ENCODE data around the gene MUSTN1. TPM values are rescaled to one million over a fixed set of nuclear protein-coding genes. Genes with fewer than 3 reads are reported as not detected.

The MUSTN1 gene
- polyA plus RNA-seq, 2 of the 4 experiments (the other 2 are of a cell fraction): not detected

- no peak for FAIRE-seq
These were observed 9.6 kb upstream of the MUSTN1 start for GRCh38 chr3:52844290-52844975.

GRCh38 chr3:52843881-52844280 lies 9.1 kb upstream of the MUSTN1 start:
- Histone ChIP-seq H3K4me2 (no peak overlapping the region), H3K4me1 (no peaks in the 10 kb centered on the region), H3K27ac (no peak overlapping the region), H3K9me3 (no peaks in the 10 kb centered on the region), H3K4me3 (no peak overlapping the region)
- TF ChIP-seq HOXA7 (CRISPR knock-in tag; IDR thresholded peaks at IDR 0.05) (no peak), POLR2A (IDR thresholded peaks at IDR 0.05; ENCODE audit: low read length) (no peak), JUN (IDR thresholded peaks at IDR 0.05) (no peak), CTCF (IDR thresholded peaks at IDR 0.05) (no peak), ZNF302 (CRISPR knock-in tag; IDR thresholded peaks at IDR 0.05) (no peak)
- FAIRE-seq: no peak
- ATAC-seq: no peak
- 75% methylated on average over 2 of the region's 2 CpGs for WGBS (ENCODE audit: missing lambda C conversion rate)
- POLR2A ChIA-PET: no interaction called here
- no peak for DNase-seq (ENCODE audit: low read depth in 1 of 2, low spot score in 1 of 2)
- CTCF ChIA-PET: interaction anchor here (1.6 kb wide), 1 partner anchor 229 kb away, joined by 3 read pairs; no protein-coding TSS in a partner anchor

More at GRCh38 chr3:52844290-52844975, 9.6 kb upstream of the MUSTN1 start:
- ATAC-seq (no peak), DNase-seq (ENCODE audit: low read depth in 1 of 2, low spot score in 1 of 2) (no peak)
- no peaks in the 10 kb centered on the region for H3K9me3 ChIP-seq
- ChIA-PET CTCF (interaction anchor here (0.6 to 1.6 kb wide), 2 partner anchors 86 to 229 kb away, joined by 3 read pairs; no protein-coding TSS in a partner anchor), POLR2A (no interaction called here)
- TF ChIP-seq HOXB5 (CRISPR knock-in tag; IDR thresholded peaks at IDR 0.05) (no peak), POLR2AphosphoS2 (conservative IDR thresholded peaks at IDR 0.05; ENCODE audit: low read length) (no peak), EHMT2 (IDR thresholded peaks at IDR 0.05; ENCODE audit: low read depth) (no peak), SMC3 (IDR thresholded peaks at IDR 0.05) (no peak), FOXS1 (CRISPR knock-in tag; IDR thresholded peaks at IDR 0.05) (no peak), CBX2 (IDR thresholded peaks at IDR 0.05; ENCODE audit: borderline replicate concordance, low read depth) (no peak), CHD4 (IDR thresholded peaks at IDR 0.05; ENCODE audit: borderline replicate concordance) (no peak), FOSB (CRISPR knock-in tag; IDR thresholded peaks at IDR 0.05) (no peak), JUNB (IDR thresholded peaks at IDR 0.05) (no peak), CTCF (IDR thresholded peaks at IDR 0.05) (no peak), RCOR1 (IDR thresholded peaks at IDR 0.05; ENCODE audit: low read depth, low read length) (no peak), RAD21 (conservative IDR thresholded peaks at IDR 0.05 in 1 of 2, IDR thresholded peaks at IDR 0.05 in 1 of 2) (no peak), TFCP2L1 (CRISPR knock-in tag; IDR thresholded peaks at IDR 0.05) (no peak)
- H3K4me3 ChIP-seq: no peak overlapping the region
- no peaks in the 10 kb centered on the region for H3K4me1 ChIP-seq
- H3K27ac ChIP-seq: no peak overlapping the region
- no peak overlapping the region for H3K4me2 ChIP-seq
- WGBS (ENCODE audit: missing lambda C conversion rate): 90% methylated on average over 18 of the region's 18 CpGs

DNA sequence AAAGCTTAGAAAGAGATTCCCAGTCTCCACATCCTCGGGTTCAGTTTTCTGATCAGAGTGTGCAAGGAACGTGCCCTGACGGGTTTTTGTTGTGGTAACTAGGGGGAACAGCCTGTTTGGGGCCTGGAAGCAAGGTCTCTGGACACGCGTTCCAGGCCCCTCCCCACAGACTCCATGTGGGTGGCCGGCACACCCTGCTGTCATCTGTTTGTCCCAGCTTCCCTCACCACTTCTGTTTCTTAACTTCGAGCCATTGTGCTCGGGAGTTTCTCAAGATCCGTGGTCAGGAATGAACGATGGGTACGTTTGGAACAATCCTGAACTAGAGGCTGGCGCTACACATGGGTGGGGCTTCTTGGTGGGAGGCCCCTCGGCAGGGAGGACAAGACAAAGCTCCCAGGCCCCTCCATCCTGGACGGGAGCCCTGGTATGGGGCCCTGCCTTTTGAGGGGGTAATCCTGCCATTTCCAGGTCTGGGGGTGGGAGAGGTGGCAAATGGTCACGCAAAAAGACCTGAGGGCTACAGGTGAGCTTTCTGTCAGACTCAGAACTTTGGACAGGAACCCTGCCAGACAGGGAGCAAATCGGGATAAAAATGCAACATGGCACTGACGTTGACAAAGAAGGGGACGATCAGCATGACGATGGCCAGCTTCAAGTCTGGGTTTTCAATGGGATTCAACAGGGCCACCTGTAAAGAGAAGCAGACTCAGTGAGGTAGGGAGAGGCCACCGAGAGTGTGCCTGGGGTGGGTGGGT lies 8.5 kb upstream of the MUSTN1 start:
- Histone ChIP-seq H3K4me3 (no peak overlapping the region), H3K4me1 (no peaks in the 10 kb centered on the region), H3K4me2 (no peak overlapping the region), H3K9me3 (no peaks in the 10 kb centered on the region), H3K27ac (no peak overlapping the region)
- ChIA-PET POLR2A (no interaction called here), CTCF (interaction anchor here (0.7 to 3.0 kb wide), 3 partner anchors 7 to 230 kb away, joined by 3 to 10 read pairs (median 3); no protein-coding TSS in a partner anchor)
- TF ChIP-seq HEYL (CRISPR knock-in tag; IDR thresholded peaks at IDR 0.05): no peak
- no peak for TF ChIP-seq CHD2 (IDR thresholded peaks at IDR 0.05; ENCODE audit: low read length, partially characterized antibody)
- TF ChIP-seq CTCF (IDR thresholded peaks at IDR 0.05): no peak
- no peak for TF ChIP-seq ESRRA (IDR thresholded peaks at IDR 0.05; ENCODE audit: borderline replicate concordance, low read length)
- no peak for TF ChIP-seq NPAS2 (CRISPR knock-in tag; IDR thresholded peaks at IDR 0.05; ENCODE audit: borderline replicate concordance)
- no peak for TF ChIP-seq ZNF302 (CRISPR knock-in tag; IDR thresholded peaks at IDR 0.05)
- no peak for TF ChIP-seq POLR2AphosphoS2 (conservative IDR thresholded peaks at IDR 0.05; ENCODE audit: low read length)
- TF ChIP-seq RAD21 (conservative IDR thresholded peaks at IDR 0.05 in 1 of 2, IDR thresholded peaks at IDR 0.05 in 1 of 2): no peak
- no peak for TF ChIP-seq CEBPB (IDR thresholded peaks at IDR 0.05)
- TF ChIP-seq HOXA7 (CRISPR knock-in tag; IDR thresholded peaks at IDR 0.05): no peak
- WGBS (ENCODE audit: missing lambda C conversion rate): 78% methylated on average over 20 of the region's 20 CpGs
- FAIRE-seq: no peak
- no peak for DNase-seq (ENCODE audit: low read depth in 1 of 2, low spot score in 1 of 2)
- ATAC-seq: no peak
